GM12891 (cell line): Measurements from ENCODE around the gene SLC13A5.

Experiments used
- POLR2A ChIP-seq: IDR thresholded peaks from 2 replicates; pipeline ENCODE4 v1.6.1; 2011; ENCODE audit warnings: low read depth, low read length, control low read depth
- POLR2AphosphoS5 ChIP-seq: IDR thresholded peaks from 2 replicates; pipeline ENCODE4 v1.6.1; 2011; ENCODE audit warnings: low read depth, low read length, control low read depth
- TAF1 ChIP-seq: IDR thresholded peaks from 2 replicates; pipeline ENCODE4 v1.6.1; 2011; ENCODE audit warnings: low read depth, low read length, control low read depth

DNA sequence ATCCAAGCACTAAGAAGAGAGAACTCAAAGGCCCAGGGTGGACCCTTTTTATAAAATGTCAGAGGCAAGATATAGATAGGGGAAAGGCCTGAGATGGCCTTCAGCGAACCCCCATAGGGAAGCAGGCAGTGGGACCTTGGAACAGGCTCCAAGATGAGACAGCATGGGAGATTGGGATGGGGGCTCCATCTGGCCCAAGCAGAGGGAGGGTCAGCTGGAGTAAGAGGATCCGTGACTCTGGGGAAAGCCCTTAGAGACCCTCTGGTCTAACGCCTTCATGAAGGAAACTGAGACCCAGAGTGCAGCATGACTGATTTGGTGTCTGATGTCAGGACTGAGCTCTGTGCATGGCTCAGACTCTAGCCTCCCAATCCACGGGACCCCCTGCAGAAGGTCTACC, 30.8 kb downstream of the SLC13A5 start:
- no peak for TF ChIP-seq POLR2AphosphoS5
- TF ChIP-seq POLR2A = no peak
- no peak for TF ChIP-seq TAF1
